WTC11 (cell line): ENCODE results near the gene SBSN. TPM values are rescaled to one million over a fixed set of nuclear protein-coding genes. Genes with fewer than 3 reads are reported as not detected.

Experiments used
- ATAC-seq: fragments of 200-7000 bp; cut with Tn5 transposase; 2 replicates; pipeline ENCODE4 v1.10.0; 2021; ENCODE audit warnings: mild to moderate bottlenecking, moderate library complexity
- CTCF ChIA-PET: fragments of 300-600 bp; sonication (Branson Sonifier 250); formaldehyde crosslinking; loops from one replicate; lab custom pipeline; 2021; ENCODE audit warnings: antibody characterized with exemption; lab: Charles Lee
- POLR2A ChIA-PET: fragments of 350-600 bp; sonication (Branson Sonifier 250); formaldehyde crosslinking; loops from one replicate; lab custom pipeline; 2021; ENCODE audit warnings: antibody characterized with exemption; lab: Charles Lee
- DNase-seq: peaks from one replicate; pipeline ENCODE4 v3.0.0; 2021; ENCODE audit warnings: low spot score
- H3K27ac Mint-ChIP-seq: 2 replicates; pipeline ENCODE4 v1.8.0; 2021; ENCODE audit warnings: mixed read lengths
- H3K27me3 Mint-ChIP-seq: 2 replicates; pipeline ENCODE4 v1.8.0; 2021; ENCODE audit warnings: low read depth, mild to moderate bottlenecking, moderate library complexity, mixed read lengths
- H3K36me3 Mint-ChIP-seq: 2 replicates; pipeline ENCODE4 v1.8.0; 2021; ENCODE audit warnings: mixed read lengths
- H3K4me1 Mint-ChIP-seq: 2 replicates; pipeline ENCODE4 v1.8.0; 2022; ENCODE audit warnings: mixed read lengths
- H3K4me3 Mint-ChIP-seq: 2 replicates; pipeline ENCODE4 v1.8.0; 2021; ENCODE audit warnings: mild to moderate bottlenecking, moderate library complexity, mixed read lengths
- H3K9me3 Mint-ChIP-seq: 2 replicates; pipeline ENCODE4 v1.8.0; 2021; ENCODE audit warnings: mixed read lengths
- AR ChIP-seq: fragments of 250-450 bp; sonication (Bioruptor Pico); IDR thresholded peaks from 2 replicates; pipeline ENCODE4 v1.9.0; 2021; ENCODE audit warnings: mild to moderate bottlenecking
- ATF1 ChIP-seq: sonication (generic); formaldehyde crosslinking; IDR thresholded peaks from 2 replicates; pipeline ENCODE4 v1.8.1; 2023; ENCODE audit warnings: mild to moderate bottlenecking, moderate library complexity, missing genetic modification reagents
- CDX4 ChIP-seq: fragments of 250-450 bp; sonication (Bioruptor Pico); IDR thresholded peaks from 2 replicates; pipeline ENCODE4 v1.9.0; 2021; ENCODE audit warnings: moderate library complexity, mild to moderate bottlenecking, inconsistent platforms, borderline replicate concordance
- CREB1 ChIP-seq: sonication (generic); formaldehyde crosslinking; IDR thresholded peaks from 2 replicates; pipeline ENCODE4 v1.8.0; 2023; ENCODE audit warnings: mild to moderate bottlenecking, missing genetic modification reagents
- CREM ChIP-seq: sonication (generic); formaldehyde crosslinking; IDR thresholded peaks from 2 replicates; pipeline ENCODE4 v1.8.1; 2022; ENCODE audit warnings: mild to moderate bottlenecking, missing genetic modification reagents, moderate library complexity
- ELF4 ChIP-seq: sonication (generic); formaldehyde crosslinking; IDR thresholded peaks from 2 replicates; pipeline ENCODE4 v1.8.1; 2022; ENCODE audit warnings: low read depth, mild to moderate bottlenecking, moderate library complexity, missing genetic modification reagents
- ESRRA ChIP-seq: sonication (generic); formaldehyde crosslinking; IDR thresholded peaks from 2 replicates; pipeline ENCODE4 v1.8.1; 2022; ENCODE audit warnings: mild to moderate bottlenecking, missing genetic modification reagents, borderline replicate concordance
- FOXK1 ChIP-seq: sonication (generic); formaldehyde crosslinking; IDR thresholded peaks from 2 replicates; pipeline ENCODE4 v1.8.0; 2022; ENCODE audit warnings: mild to moderate bottlenecking, moderate library complexity, missing genetic modification reagents
- HMGA2 ChIP-seq: fragments of 250-450 bp; sonication (Bioruptor Pico); IDR thresholded peaks from 2 replicates; pipeline ENCODE4 v1.4.0; 2021; ENCODE audit warnings: mild to moderate bottlenecking, moderate library complexity
- MAX ChIP-seq: sonication (generic); formaldehyde crosslinking; IDR thresholded peaks from 2 replicates; pipeline ENCODE4 v1.8.0; 2022; ENCODE audit warnings: mild to moderate bottlenecking, missing genetic modification reagents
- NFYB ChIP-seq: sonication (generic); formaldehyde crosslinking; conservative IDR thresholded peaks from 2 replicates; pipeline ENCODE4 v1.8.0; 2022; ENCODE audit warnings: low read depth, missing genetic modification reagents
- NR1H2 ChIP-seq: sonication (generic); formaldehyde crosslinking; IDR thresholded peaks from 2 replicates; pipeline ENCODE4 v1.9.0; 2021; ENCODE audit warnings: mild to moderate bottlenecking, moderate library complexity, missing genetic modification reagents
- TCF7 ChIP-seq: sonication (generic); formaldehyde crosslinking; IDR thresholded peaks from 2 replicates; pipeline ENCODE4 v1.8.0; 2022; ENCODE audit warnings: mild to moderate bottlenecking, low read depth, missing genetic modification reagents, moderate library complexity
- TEAD1 ChIP-seq: sonication (generic); formaldehyde crosslinking; IDR thresholded peaks from 2 replicates; pipeline ENCODE4 v1.8.0; 2022; ENCODE audit warnings: mild to moderate bottlenecking, missing genetic modification reagents
- TP53 ChIP-seq: sonication (generic); formaldehyde crosslinking; IDR thresholded peaks from 2 replicates; pipeline ENCODE4 v1.8.1; 2023; ENCODE audit warnings: mild to moderate bottlenecking, missing genetic modification reagents
- ZBTB21 ChIP-seq: sonication (generic); formaldehyde crosslinking; IDR thresholded peaks from 2 replicates; pipeline ENCODE4 v1.8.1; 2023; ENCODE audit warnings: mild to moderate bottlenecking, missing genetic modification reagents, borderline replicate concordance
- ZBTB43 ChIP-seq: sonication (generic); formaldehyde crosslinking; IDR thresholded peaks from 2 replicates; pipeline ENCODE4 v1.8.1; 2023; ENCODE audit warnings: mild to moderate bottlenecking, missing genetic modification reagents
- ZNF121 ChIP-seq: sonication (generic); formaldehyde crosslinking; IDR thresholded peaks from 2 replicates; pipeline ENCODE4 v1.8.0; 2023; ENCODE audit warnings: missing genetic modification reagents
- ZNF416 ChIP-seq: fragments of 250-450 bp; sonication (Bioruptor Pico); IDR thresholded peaks from 2 replicates; pipeline ENCODE4 v1.9.0; 2021; ENCODE audit warnings: mild to moderate bottlenecking, inconsistent platforms
- ZNF423 ChIP-seq: fragments of 250-450 bp; sonication (Bioruptor Pico); IDR thresholded peaks from 2 replicates; pipeline ENCODE4 v2.1.2; 2022; ENCODE audit warnings: mild to moderate bottlenecking, moderate library complexity
- ZNF425 ChIP-seq: fragments of 250-450 bp; sonication (Bioruptor Pico); conservative IDR thresholded peaks from 2 replicates; pipeline ENCODE4 v1.9.0; 2021; ENCODE audit warnings: mild to moderate bottlenecking
- total RNA-seq: library from RNA; stranded (reverse); gene quantifications from 3 replicates; pipeline ENCODE4 v1.2.3, GENCODE V29; 2021
- TF ChIP-seq, protein P1 (sequence below): sonication (generic); formaldehyde crosslinking; IDR thresholded peaks from 2 replicates; pipeline ENCODE4 v1.8.1; 2022; ENCODE audit warnings: missing genetic modification reagents, borderline replicate concordance
- TF ChIP-seq, protein P2 (sequence below): sonication (generic); formaldehyde crosslinking; IDR thresholded peaks from 2 replicates; pipeline ENCODE4 v1.8.0; 2022; ENCODE audit warnings: mild to moderate bottlenecking, missing genetic modification reagents
- TF ChIP-seq, protein P3 (sequence below): sonication (generic); formaldehyde crosslinking; IDR thresholded peaks from 2 replicates; pipeline ENCODE4 v1.8.1; 2022; ENCODE audit warnings: mild to moderate bottlenecking, moderate library complexity, missing genetic modification reagents

Gene SBSN
- total RNA-seq, 1 experiment from 2014 or later, result 0.15 TPM

- Mint-ChIP-seq H3K27ac (0 out of 2 replicates have a peak overlapping the region, but pooled peaks have one; percentile 70), H3K9me3 (no peaks in the 10 kb centered on the region), H3K27me3 (no peaks in the 10 kb centered on the region), H3K36me3 (peaks cover 69% of the 10 kb centered on the region), H3K4me3 (no peak overlapping the region), H3K4me1 (peaks cover 6% of the 10 kb centered on the region)
- no peak for DNase-seq
- no peak for ATAC-seq
- TF ChIP-seq, protein P1, sequence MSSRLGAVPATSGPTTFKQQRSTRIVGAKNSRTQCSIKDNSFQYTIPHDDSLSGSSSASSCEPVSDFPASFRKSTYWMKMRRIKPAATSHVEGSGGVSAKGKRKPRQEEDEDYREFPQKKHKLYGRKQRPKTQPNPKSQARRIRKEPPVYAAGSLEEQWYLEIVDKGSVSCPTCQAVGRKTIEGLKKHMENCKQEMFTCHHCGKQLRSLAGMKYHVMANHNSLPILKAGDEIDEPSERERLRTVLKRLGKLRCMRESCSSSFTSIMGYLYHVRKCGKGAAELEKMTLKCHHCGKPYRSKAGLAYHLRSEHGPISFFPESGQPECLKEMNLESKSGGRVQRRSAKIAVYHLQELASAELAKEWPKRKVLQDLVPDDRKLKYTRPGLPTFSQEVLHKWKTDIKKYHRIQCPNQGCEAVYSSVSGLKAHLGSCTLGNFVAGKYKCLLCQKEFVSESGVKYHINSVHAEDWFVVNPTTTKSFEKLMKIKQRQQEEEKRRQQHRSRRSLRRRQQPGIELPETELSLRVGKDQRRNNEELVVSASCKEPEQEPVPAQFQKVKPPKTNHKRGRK (CRISPR knock-in tag), result no peak
- TF ChIP-seq ZNF423 (CRISPR knock-in tag), result no peak
- no peak for TF ChIP-seq CDX4 (CRISPR knock-in tag)
- no peak for TF ChIP-seq NR1H2 (CRISPR knock-in tag)
- no peak for TF ChIP-seq ATF1
- no peak for TF ChIP-seq CREM
- TF ChIP-seq TCF7 (CRISPR knock-in tag), result no peak
- TF ChIP-seq ESRRA (CRISPR knock-in tag), result no peak
- no peak for TF ChIP-seq HMGA2 (CRISPR knock-in tag)
- TF ChIP-seq TEAD1 (CRISPR knock-in tag), result no peak
- no peak for TF ChIP-seq ELF4 (CRISPR knock-in tag)
- TF ChIP-seq, protein P2, sequence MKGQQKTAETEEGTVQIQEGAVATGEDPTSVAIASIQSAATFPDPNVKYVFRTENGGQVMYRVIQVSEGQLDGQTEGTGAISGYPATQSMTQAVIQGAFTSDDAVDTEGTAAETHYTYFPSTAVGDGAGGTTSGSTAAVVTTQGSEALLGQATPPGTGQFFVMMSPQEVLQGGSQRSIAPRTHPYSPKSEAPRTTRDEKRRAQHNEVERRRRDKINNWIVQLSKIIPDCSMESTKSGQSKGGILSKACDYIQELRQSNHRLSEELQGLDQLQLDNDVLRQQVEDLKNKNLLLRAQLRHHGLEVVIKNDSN (CRISPR knock-in tag), result no peak
- ChIA-PET POLR2A (interaction anchor here (0.5 kb wide), 1 partner anchor 162 kb away, joined by 3 read pairs; no protein-coding TSS in a partner anchor), CTCF (interaction anchor here (1.8 kb wide), 1 partner anchor 10 kb away, joined by 5 read pairs; no protein-coding TSS in a partner anchor)
Measured at GRCh38 chr19:35500611-35501010, 27.5 kb downstream of the SBSN start.

- DNase-seq (no peak), ATAC-seq (no peak)
- peak overlapping the region; percentile 65; the same call in 1 of the 2 replicates for H3K27ac Mint-ChIP-seq
- peaks cover 54% of the 10 kb centered on the region for H3K36me3 Mint-ChIP-seq
- H3K4me1 Mint-ChIP-seq, result peaks cover 9% of the 10 kb centered on the region
- H3K27me3 Mint-ChIP-seq, result no peaks in the 10 kb centered on the region; the same call in 1 of the 2 replicates
- CTCF ChIA-PET, result no interaction called here
- POLR2A ChIA-PET, result interaction anchor here (1.0 kb wide), 1 partner anchor 12 kb away, joined by 3 read pairs; no protein-coding TSS in a partner anchor
- no peaks in the 10 kb centered on the region for H3K9me3 Mint-ChIP-seq
- no peak overlapping the region for H3K4me3 Mint-ChIP-seq
- TF ChIP-seq MAX (no peak), CREB1 (CRISPR knock-in tag) (no peak), ESRRA (CRISPR knock-in tag) (no peak), ZBTB43 (CRISPR knock-in tag) (no peak), ZNF425 (CRISPR knock-in tag) (no peak), FOXK1 (CRISPR knock-in tag) (no peak), TP53 (CRISPR knock-in tag) (no peak), ZNF121 (no peak), ZBTB21 (no peak), NFYB (CRISPR knock-in tag) (no peak), HMGA2 (CRISPR knock-in tag) (no peak), AR (no peak), ZNF416 (CRISPR knock-in tag) (no peak)
- TF ChIP-seq, protein P3, sequence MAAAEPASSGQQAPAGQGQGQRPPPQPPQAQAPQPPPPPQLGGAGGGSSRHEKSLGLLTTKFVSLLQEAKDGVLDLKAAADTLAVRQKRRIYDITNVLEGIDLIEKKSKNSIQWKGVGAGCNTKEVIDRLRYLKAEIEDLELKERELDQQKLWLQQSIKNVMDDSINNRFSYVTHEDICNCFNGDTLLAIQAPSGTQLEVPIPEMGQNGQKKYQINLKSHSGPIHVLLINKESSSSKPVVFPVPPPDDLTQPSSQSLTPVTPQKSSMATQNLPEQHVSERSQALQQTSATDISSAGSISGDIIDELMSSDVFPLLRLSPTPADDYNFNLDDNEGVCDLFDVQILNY (CRISPR knock-in tag), result no peak
Measured at GRCh38 chr19:35498984-35499527, 29.1 kb downstream of the SBSN start.
